ENCODE results near the gene SLC50A1.

DNA sequence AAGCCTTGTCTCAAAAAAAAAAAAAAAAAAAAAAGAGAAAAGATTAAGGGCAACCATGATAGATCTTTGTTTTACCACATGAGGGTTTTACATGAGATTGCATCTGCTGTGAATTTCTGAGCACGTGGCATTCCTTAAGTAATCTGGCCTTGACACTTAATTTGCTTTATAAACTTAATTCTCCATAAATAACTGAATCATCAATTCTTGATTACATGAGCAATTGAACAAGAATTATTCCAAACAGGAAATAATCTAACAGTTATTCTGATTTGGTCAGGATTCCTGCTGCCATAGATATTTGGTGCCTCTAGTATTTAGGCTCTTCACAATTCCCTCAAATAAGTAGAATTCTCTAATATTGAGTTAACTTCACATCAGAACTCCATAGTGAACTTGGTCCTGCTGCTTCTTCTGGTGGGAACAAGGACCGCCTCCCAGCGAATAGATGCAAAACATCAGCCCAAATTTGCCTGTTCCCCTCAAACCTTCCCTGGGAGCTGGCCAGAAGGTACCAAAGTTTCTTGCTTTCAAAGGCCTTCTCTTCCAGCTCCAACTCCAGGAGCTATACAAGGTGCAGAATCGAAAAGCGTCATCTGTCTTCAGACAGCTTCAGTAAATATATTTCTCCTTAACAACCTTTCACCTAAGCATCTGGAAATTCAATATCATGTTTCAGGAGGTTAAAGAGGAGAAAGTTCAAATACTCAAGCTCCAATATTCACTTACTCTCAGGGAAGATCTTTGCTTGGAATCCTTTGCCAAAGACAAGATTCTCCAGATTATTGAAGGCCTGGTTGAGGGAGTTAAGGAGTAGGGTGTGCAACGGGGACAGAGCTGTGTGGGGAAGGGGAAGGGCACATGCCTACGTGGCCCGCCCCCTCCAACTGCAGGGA is 36.4 kb downstream of the SLC50A1 start:
- TF ChIP-seq L3MBTL2 (conservative IDR thresholded peaks at IDR 0.05) (peak; percentile 13; the same call in 1 of the 2 replicates), SP1 (IDR thresholded peaks at IDR 0.05) (no peak), CTBP1 (IDR thresholded peaks at IDR 0.05; ENCODE audit: borderline replicate concordance) (no peak), FOXM1 (IDR thresholded peaks at IDR 0.05; ENCODE audit: borderline replicate concordance) (no peak), TARDBP (IDR thresholded peaks at IDR 0.05) (no peak), NFRKB (IDR thresholded peaks at IDR 0.05) (no peak), FOXA1 (IDR thresholded peaks at IDR 0.05) (no peak), SUZ12 (IDR thresholded peaks at IDR 0.05) (no peak), BHLHE40 (IDR thresholded peaks at IDR 0.05; ENCODE audit: borderline replicate concordance) (no peak), ZNF384 (IDR thresholded peaks at IDR 0.05) (no peak), PKNOX1 (IDR thresholded peaks at IDR 0.05) (no peak), FOXK2 (IDR thresholded peaks at IDR 0.05) (no peak)

Data from HEK293T (cell line).